Skeletal muscle cell (primary cell): Measurements from ENCODE around the gene TRABD2B.
"Not testable (repeated sequence)": the region's sequence is repeated elsewhere in the genome, so short reads cannot be mapped to it uniquely, and the experiment has no call there.

Source experiments
- DNase-seq: peaks from one replicate; pipeline ENCODE4 v3.0.0-alpha.2; 2010; ENCODE audit warnings: low read depth
- H3K4me3 ChIP-seq: 2 replicates; pipeline ENCODE4 v1.5.1; 2011; ENCODE audit warnings: low read depth, mild to moderate bottlenecking, control low read depth, low read length, moderate library complexity

Gene TRABD2B

DNA sequence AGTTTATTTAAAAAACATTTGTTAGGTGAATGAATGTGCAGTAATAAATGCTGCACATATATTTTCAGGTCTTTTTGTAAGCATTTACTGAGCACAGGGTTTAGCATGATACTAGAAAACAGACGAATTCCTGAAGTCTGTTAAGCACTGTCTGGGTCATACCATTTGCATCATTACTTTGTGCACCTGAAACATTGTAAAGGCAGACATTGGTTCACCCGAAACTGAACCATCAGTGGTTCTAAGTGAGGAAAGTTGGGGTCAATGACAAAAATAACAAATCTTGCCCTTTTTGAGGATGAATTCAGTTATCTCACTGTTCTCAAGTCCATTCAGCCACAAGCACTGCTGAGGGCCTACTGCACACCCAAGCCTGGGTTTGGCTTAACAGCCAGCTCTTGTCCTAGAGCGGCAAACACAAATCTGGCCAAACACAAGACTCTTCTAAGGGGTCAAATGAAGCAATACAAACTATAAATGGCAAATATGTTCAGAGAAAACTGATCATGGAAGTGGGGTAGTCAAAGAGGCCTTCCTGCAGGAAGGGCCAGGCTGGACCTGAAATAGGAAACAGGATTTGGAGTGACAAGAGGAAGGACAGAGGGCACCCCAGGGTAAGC lies 21.8 kb downstream of the TRABD2B start:
- H3K4me3 ChIP-seq = no peak overlapping the region
- DNase-seq = no peak

DNA sequence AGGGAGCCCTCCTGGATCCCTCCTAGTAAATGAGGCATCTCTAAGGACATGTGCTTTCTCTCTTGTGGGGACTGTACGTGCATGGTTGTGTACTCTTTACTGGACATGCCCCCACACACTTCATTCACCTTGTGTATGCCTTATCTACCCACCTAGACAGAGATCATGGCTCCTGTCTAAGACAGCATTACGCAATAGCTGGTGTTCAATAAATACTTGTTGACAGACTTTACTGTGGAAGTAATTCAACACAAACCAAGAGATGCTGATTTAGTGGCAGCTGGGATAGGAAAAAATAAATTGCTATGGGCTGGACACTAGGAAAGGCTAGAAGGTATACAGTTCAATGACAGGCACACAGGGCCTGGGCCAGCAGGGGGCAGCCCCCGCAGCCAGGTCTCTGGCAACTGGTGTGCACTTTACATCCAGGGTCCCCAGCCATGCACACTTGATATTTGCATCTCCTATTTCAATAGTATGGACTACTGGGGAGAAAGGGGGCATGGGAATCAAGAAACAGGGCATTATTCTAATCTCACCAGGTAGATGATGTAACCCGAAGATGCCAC lies 24.2 kb downstream of the TRABD2B start:
- no peak for DNase-seq
- no peak overlapping the region for H3K4me3 ChIP-seq

GRCh38 chr1:47971385-47972160 lies 25.6 kb downstream of the TRABD2B start:
- no peak overlapping the region for H3K4me3 ChIP-seq
- DNase-seq = no peak

- no peak for DNase-seq
- H3K4me3 ChIP-seq = no peak overlapping the region
Measured at GRCh38 chr1:47970882-47971281, 26.3 kb downstream of the TRABD2B start.

DNA sequence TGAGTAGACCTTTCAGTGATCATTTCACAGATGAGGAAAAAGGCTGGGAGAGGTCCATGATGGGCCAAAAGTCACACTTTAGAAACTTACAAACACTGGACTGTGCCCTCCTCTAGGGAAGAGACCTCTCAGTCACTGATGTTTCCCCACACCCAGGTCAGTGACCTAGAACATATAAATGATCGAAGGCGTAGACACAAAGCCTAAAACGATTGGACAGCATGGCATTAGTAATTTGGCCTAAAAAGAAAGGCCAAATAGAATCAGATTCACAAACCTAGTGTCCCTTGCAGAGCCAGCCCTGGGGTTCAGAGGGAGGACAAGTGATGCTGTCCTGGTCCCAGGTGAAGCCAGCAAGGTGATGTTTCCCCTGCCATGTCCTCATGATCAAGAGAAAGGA lies 27.7 kb downstream of the TRABD2B start:
- no peak overlapping the region for H3K4me3 ChIP-seq
- no peak for DNase-seq

- no peak for DNase-seq
Measured at GRCh38 chr1:47968556-47968888, 28.7 kb downstream of the TRABD2B start.

DNA sequence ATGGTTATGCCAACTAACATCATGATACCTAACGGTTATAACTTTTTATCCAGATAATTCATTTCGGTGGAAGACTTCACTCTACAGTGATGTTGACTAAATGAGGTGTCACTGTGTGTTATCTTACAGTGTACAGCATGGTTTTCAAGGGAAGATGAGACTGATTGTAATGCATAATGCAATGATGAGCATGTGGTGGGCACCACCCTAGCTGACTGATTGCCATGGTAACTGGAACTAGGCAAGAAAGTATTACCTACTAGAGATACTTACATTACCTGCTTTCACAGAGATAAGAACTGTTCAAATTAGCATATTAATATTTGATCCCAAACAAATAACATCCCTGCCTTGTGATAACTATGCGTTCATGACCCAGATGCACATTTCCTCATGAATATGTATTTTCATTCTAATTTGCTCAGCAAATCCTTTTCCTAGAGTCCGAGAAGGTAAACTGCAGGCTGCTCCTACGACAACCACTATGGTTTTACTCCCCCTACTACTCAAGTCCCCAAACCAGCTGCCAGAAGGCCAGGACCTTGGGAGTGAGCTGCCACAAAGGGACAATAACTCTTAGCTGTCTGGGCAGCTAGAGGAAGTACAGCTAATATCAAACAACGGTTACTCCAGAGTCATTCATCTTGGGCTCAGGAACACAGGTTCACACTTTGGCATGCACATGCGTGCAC lies 29.2 kb downstream of the TRABD2B start:
- no peak for DNase-seq
- H3K4me3 ChIP-seq = no peak overlapping the region

More at GRCh38 chr1:47968556-47968888, 28.7 kb downstream of the TRABD2B start:
- H3K4me3 ChIP-seq = no peak overlapping the region

DNA sequence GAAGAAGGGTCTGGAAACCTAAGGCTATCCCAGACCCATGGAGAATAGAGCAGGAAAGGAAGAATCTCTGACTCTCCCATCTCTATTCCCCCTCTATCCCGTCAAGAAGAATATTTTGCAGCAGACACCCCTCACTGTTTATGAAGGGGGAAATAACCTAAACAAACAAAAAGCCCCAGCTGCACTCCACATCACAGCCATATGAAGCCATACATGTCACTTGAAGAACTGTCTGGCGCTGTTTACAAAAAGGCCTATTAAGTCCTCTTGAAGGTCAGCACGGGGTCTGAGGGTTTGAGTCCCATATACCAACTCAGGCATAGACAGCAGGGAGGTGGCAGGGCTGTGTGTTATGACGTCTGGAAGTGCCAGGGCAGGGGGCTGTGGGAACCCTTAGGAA lies 31.4 kb downstream of the TRABD2B start:
- DNase-seq = no peak
- H3K4me3 ChIP-seq = no peak overlapping the region

- no peak for DNase-seq
- H3K4me3 ChIP-seq = no peak overlapping the region
Measured at GRCh38 chr1:47964636-47965035, 32.5 kb downstream of the TRABD2B start.

DNA sequence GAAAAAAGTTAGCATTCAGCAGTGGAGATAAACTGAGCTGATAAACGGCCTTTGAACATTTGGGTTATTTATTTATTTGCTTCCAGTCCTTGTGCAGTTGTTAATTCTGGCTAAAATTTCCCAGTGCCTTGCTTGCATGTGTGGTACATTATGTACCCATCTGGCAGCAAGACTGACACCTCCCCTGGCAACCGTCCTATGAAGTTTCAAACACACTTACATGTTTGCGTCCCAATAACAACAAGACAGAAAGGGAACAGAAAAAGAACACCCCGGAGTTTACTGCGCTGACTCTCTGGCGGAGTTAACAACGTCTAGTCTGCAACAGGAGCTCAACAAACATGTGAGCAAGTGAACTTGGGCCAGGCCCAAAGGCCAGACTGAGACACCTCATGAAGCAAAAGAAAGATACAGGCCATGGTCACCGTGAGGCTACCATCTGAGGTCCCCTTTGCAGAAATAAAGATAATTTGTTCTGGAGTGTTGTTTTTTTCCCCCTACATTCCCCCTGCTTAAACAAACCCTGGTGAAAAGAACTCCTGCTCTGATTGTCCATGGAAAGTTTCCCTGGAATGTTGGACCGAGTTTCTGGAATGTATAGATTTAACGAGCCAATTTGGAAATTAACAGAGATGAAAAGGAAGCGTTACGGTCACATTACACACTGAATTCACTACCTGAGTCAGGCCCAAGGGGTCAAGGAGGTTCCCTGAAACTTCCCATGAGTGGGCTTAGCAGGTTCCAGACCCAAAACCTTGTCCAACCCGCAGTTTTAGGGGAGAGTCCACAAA lies 33.4 kb downstream of the TRABD2B start:
- H3K4me3 ChIP-seq = no peak overlapping the region
- no peak for DNase-seq

GRCh38 chr1:47962750-47963492 lies 34.3 kb downstream of the TRABD2B start:
- no peak overlapping the region for H3K4me3 ChIP-seq
- no peak for DNase-seq

- DNase-seq, H3K4me3 ChIP-seq: not testable (repeated sequence)
Measured at GRCh38 chr1:47961835-47962234, 35.4 kb downstream of the TRABD2B start.

- H3K4me3 ChIP-seq, DNase-seq: not testable (repeated sequence)
Measured at GRCh38 chr1:47956491-47956890, 40.7 kb downstream of the TRABD2B start.

GRCh38 chr1:47953661-47954060 lies 43.5 kb downstream of the TRABD2B start:
- DNase-seq = no peak
- H3K4me3 ChIP-seq = no peak overlapping the region

DNA sequence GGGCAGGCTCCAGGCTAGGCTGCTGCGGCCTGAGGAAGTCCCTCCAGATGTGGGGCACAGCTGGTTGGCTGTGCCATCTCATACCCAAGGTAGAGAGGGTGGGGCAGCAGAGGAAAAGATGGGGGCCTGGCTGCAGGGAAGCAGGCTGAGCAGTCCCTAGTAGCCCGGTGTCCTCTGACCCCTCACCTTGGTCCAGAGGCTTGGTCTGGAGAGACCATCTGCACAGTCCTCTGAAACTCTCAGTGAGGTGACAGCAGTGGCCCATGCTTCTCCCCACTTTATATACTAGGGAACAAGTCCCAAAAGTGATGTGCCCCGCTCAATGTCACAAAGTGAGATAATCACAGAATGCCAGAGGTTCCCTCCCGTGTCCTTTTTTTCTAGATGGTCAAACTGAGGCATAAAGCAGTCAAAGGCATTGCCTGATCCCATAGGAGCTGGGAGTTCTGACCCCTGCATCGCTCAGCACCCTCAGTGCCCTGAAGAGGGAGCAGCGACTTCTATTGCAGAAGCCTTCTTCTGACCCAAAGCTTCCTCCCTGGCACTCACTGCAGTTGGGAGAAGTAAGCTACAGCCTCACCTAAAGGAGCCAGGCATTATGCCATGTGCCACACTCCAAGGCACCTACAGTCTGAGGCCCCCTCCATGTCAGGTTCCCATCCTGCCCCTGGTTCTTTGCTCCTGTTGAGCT lies 45.5 kb downstream of the TRABD2B start:
- DNase-seq = no peak
- no peak overlapping the region for H3K4me3 ChIP-seq

- no peak for DNase-seq
- H3K4me3 ChIP-seq = no peak overlapping the region
Measured at GRCh38 chr1:47951026-47951425, 46.2 kb downstream of the TRABD2B start.

DNA sequence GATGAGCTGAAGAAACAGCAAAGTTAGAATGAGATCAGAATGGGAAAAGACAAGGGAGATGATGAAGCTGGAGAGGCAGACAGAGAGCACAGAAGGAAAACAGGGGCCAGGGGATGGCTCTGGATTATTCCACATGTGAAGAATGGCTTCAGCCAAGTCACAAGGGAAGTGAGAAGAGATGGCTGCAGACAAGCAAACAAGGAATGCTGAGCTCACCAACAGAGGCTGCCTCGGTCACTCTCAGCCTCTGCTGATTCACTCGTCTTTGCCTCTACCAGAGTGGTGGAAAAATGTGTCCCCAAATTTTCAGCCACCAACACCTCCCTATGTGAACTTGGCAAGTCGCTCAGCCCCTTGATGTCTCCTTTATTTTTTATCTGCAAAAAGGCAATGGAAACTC lies 46.7 kb downstream of the TRABD2B start:
- no peak for DNase-seq
- H3K4me3 ChIP-seq = no peak overlapping the region

- DNase-seq = no peak
- H3K4me3 ChIP-seq = no peak overlapping the region
Measured at GRCh38 chr1:47948126-47948525, 49.1 kb downstream of the TRABD2B start.
